ENCODE measurements around the gene CRTC1.

DNA sequence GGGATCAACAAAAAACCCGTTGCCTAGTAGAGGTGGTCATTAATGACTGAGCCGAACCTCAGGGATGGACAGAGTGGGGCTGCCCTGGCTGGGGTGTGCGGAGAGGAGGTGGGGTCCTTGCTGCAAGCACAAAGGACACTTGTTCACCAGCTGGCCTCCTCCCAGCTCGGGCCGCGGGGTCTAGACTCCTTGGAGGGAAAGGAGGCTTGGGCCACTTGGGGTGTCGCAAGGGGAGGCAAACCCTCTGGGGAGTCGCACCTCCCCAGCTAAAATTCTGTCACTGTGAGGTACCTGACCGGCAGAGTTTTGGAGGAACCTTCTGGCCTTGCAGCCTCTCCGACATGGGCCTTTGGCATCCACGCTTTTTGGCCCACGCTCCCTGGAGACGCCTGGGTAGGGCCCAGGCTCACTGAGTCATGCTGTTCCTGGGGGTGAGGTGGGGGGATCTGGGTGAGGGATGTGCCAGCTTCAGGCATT, 38.4 kb upstream of the CRTC1 start:
- TF ChIP-seq, protein P1, sequence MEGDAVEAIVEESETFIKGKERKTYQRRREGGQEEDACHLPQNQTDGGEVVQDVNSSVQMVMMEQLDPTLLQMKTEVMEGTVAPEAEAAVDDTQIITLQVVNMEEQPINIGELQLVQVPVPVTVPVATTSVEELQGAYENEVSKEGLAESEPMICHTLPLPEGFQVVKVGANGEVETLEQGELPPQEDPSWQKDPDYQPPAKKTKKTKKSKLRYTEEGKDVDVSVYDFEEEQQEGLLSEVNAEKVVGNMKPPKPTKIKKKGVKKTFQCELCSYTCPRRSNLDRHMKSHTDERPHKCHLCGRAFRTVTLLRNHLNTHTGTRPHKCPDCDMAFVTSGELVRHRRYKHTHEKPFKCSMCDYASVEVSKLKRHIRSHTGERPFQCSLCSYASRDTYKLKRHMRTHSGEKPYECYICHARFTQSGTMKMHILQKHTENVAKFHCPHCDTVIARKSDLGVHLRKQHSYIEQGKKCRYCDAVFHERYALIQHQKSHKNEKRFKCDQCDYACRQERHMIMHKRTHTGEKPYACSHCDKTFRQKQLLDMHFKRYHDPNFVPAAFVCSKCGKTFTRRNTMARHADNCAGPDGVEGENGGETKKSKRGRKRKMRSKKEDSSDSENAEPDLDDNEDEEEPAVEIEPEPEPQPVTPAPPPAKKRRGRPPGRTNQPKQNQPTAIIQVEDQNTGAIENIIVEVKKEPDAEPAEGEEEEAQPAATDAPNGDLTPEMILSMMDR (IDR thresholded peaks at IDR 0.05) = no peak
- TF ChIP-seq POLR2A (IDR thresholded peaks at IDR 0.05) = no peak
